Fibroblast of skin of back (primary cell): ENCODE measurements around the gene KIF17.
"Not testable (repeated sequence)": the region's sequence is repeated elsewhere in the genome, so short reads cannot be mapped to it uniquely, and the experiment has no call there.

ENCODE experiments used
- DNase-seq: peaks from one replicate; pipeline ENCODE4 v3.0.0-alpha.2; 2013

The KIF17 gene

GRCh38 chr1:20686883-20687725, 30.7 kb downstream of the KIF17 start:
- DNase-seq = no peak

- DNase-seq = no peak
Measured at GRCh38 chr1:20685741-20686140, 32.1 kb downstream of the KIF17 start.

- no peak for DNase-seq
Measured at GRCh38 chr1:20685099-20685662, 32.6 kb downstream of the KIF17 start.

- no peak for DNase-seq
Measured at GRCh38 chr1:20684651-20685050, 33.2 kb downstream of the KIF17 start.

GRCh38 chr1:20684050-20684620, 33.7 kb downstream of the KIF17 start:
- no peak for DNase-seq

GRCh38 chr1:20683614-20684013, 34.2 kb downstream of the KIF17 start:
- no peak for DNase-seq

GRCh38 chr1:20682571-20683236, 35.1 kb downstream of the KIF17 start:
- no peak for DNase-seq

GRCh38 chr1:20681999-20682398, 35.8 kb downstream of the KIF17 start:
- no peak for DNase-seq

GRCh38 chr1:20680269-20680668, 37.5 kb downstream of the KIF17 start:
- DNase-seq = no peak

GRCh38 chr1:20678599-20678998, 39.2 kb downstream of the KIF17 start:
- DNase-seq = no peak

GRCh38 chr1:20673626-20674025, 44.2 kb downstream of the KIF17 start:
- not testable (repeated sequence) for DNase-seq

- DNase-seq = no peak
Measured at GRCh38 chr1:20672265-20672632, 45.6 kb downstream of the KIF17 start.

GRCh38 chr1:20670936-20671335, 46.9 kb downstream of the KIF17 start:
- no peak for DNase-seq

- no peak for DNase-seq
Measured at GRCh38 chr1:20668581-20668980, 49.2 kb downstream of the KIF17 start.

GRCh38 chr1:20666804-20667203, 51.0 kb downstream of the KIF17 start:
- DNase-seq = peak; percentile 38

- no peak for DNase-seq
Measured at GRCh38 chr1:20666146-20666545, 51.7 kb downstream of the KIF17 start.

GRCh38 chr1:20665726-20666125, 52.1 kb downstream of the KIF17 start:
- no peak for DNase-seq

GRCh38 chr1:20663969-20664715, 53.7 kb downstream of the KIF17 start:
- DNase-seq = no peak

GRCh38 chr1:20663365-20663764, 54.4 kb downstream of the KIF17 start:
- DNase-seq = no peak

- no peak for DNase-seq
Measured at GRCh38 chr1:20662110-20662475, 55.7 kb downstream of the KIF17 start.

- DNase-seq = peak; percentile 99
Measured at GRCh38 chr1:20661207-20662109, 56.3 kb downstream of the KIF17 start, which contains the start of gene DDOST. Gene DDOST, minus strand, starts transcription at chr1:20661369. Its CDS starts 19 bp downstream, at chr1:20661350.

- no peak for DNase-seq
Measured at GRCh38 chr1:20660847-20661206, 57.0 kb downstream of the KIF17 start.
